UCSD-AML1 (cell line): ENCODE data around the gene MBLAC1.
A peak's percentile ranks its signal among the peaks of the same experiment; 100 is the strongest.

ENCODE experiments used
- DNase-seq: peaks from one replicate; lab custom pipeline; 2025; ENCODE audit not compliant: unreplicated experiment; lab: John Stamatoyannopoulos, UW

MBLAC1 gene

DNA sequence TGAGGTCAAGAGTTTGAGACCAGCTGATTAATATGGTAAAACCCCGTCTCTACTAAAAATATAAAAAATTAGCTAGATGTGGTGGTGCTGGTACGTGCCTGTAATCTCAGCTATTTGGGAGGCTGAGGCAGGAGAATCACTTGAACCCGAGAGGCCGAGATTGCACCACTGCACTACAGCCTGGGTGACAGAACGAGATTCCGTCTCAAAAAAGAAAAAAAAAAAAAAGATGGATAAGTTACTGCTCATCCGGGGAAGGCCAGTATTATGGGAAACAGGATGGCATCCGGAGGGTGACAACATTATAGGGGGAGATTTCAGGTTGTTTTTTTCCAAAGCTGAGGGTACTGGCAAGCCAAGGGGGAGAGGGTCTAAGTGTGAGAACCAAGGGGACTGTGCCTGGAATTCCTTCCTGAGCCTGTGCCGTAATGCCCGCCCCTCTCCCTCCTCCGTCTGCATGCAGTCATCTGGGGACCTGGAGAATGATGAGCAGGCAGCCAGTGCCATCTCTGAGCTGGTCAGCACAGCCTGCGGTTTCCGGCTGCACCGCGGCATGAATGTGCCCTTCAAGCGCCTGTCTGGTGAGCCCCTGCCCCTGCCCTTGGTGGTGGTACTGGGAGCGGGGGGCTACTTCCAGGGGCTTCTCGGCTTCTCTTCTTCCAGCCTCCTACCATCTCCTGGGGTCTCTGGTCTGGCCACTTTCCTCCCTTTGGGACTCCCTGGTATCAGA is 26.3 kb downstream of the MBLAC1 start:
- no peak for DNase-seq

DNA sequence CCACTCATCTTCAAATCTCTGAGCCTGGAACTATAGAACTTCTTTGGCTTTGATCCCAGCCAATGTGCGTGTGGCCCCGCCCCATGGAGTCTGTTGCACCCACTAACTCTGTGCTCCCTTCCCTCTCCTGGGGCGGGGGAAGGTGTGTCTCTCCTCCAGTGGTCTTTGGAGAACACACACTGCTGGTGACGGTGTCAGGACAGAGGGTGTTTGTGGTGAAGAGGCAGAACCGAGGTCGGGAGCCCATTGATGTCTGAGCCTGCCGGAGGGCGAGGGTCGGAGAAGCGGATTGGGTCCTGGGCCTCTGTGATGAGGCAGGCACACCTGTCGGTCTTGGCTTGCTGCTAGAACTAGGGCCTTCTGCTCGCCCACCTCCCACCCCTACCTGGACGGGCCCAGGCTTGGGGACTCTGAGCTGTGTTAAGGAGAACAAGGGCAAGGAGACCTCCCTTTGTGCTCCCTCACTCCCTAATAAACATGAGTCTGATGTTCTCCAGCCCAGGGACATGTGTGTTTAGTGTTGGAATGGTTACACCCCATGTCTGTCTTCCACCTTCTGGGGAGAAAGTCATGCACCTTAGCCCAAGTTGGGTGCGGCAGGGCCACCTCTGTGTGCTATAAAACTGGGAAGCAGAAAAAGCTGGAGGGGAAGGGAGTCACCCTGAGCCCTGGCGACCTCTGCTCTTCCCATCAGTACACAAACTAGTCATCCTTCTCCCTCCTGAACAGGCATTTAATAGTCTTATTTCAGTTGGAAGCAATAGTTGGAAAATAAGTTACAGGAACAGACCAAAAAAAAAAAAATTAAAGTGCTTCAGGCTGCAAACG is 27.2 kb downstream of the MBLAC1 start:
- no peak for DNase-seq

DNA sequence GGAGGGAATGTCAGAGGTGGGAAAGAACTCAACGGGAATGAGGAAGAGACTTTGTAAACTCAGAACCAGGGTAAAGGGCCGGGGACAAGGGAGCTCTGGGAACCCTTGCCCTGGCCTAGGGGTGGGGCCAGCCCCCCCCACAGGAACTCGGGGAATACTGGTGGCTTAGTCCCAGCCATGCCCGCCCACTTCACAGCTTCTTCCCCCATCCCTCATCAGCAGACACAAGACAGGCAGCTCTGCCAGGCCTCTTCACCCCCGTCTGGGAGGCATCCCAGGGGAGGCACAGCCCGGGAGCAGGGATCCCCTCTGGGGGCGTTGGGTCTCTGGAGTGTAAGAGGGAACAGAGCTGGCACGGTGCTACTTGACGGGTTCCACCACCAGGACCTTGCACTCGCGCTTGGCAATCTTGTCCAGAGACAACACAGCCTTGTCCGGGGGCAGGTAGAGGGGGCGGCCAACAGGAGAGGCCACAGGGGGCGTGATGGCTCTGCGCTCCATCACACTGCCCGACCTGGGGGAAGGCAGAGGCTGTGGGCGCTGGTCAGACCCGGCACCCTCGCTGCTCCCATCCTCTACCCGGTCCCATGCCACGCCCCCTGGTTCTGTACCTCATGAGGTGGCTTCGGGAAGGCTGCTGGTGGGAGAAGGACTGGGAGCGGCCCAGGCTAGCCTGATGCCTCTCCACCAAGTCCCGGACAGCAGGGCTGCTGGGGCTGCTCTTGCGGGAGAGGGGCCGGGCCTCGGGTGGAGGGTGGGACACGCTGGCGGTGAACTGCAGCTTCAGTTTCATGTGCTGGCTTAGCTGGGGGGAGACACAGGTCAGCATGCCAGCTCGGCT is 28.1 kb downstream of the MBLAC1 start:
- DNase-seq, result no peak

DNA sequence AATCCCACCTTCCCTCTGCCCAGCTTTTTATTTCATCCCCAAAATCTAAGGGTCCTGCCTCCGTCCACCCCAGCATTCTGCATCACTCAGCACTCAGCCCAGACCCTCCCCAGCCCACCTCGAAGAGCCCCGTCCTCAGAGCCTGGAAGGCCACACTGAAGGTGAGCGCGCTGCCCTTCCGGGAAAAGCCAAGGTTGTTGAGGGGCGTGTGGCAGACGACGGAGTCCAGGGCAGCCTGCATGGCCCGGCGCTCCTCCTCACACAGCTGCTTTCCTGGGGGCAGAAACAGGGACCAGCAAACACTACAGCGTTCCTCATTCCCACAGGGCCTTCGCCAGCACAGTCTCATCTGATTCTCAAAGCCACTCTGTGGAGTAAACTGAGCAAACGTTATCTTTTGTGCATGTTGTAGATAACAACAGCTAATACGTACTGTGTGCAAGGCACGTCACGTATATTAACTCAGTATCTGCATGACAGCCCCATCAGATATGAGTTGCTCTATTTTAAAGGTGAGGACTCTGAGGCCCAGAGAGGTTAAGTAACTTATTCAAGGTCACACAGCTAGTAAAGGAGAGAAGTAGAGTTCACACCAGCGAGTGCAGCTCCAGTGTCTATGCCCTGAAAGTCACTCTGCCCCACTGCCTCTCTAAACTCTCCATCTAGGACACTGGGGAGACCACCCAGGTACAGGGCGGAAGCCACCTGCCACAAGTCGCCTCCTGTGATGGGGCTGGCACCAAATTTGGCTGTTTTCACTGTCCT is 29.0 kb downstream of the MBLAC1 start:
- DNase-seq, result no peak

DNA sequence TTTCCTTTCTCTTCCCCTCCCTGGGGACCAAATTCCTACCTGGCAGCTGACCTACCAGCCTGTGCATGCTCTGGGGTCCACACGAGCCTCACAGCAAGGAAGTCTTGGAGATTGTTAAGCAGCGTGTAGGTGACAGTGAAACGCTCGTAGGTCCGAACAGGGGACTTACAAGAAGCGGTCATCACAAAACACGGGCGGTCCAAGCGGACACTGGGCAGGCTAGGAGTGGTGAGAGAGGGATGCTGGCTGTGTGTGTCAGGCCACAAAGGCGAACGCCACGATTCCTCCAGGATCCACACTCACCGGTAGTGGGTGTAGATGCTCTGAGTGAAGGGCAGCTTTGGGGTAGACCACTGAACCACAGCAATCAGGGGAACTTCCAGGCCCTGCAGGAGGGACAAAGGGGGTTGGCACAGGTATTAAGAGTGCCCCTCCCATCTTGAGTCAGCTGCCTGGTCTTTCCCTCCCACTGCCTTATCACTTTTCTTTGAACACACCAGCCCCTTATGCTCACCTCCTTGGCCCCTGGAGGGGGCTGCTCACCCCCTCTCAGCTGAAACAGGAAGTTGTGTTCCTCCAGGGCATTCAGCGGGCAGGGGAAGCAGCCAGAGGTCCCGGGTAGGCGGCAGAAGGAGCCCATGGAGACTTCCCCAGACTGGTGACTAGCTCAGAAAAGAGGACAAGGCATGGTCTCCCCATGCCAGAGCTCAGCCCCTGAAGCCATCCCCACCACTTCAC is 29.7 kb downstream of the MBLAC1 start:
- DNase-seq, result peak; percentile 11

DNA sequence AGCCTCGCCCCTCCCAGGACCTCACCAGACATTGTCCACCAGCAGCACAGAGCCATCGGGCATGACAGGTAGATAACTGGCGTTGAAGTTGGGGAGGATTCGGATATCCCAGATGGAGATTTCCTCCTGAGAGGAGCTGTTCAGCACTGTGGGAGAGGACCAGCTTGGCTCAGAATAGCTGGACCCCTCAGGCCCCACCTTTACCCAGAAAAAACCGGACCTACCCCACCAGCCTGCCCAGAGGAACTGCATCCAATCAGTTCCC is 30.2 kb downstream of the MBLAC1 start:
- DNase-seq, result no peak

DNA sequence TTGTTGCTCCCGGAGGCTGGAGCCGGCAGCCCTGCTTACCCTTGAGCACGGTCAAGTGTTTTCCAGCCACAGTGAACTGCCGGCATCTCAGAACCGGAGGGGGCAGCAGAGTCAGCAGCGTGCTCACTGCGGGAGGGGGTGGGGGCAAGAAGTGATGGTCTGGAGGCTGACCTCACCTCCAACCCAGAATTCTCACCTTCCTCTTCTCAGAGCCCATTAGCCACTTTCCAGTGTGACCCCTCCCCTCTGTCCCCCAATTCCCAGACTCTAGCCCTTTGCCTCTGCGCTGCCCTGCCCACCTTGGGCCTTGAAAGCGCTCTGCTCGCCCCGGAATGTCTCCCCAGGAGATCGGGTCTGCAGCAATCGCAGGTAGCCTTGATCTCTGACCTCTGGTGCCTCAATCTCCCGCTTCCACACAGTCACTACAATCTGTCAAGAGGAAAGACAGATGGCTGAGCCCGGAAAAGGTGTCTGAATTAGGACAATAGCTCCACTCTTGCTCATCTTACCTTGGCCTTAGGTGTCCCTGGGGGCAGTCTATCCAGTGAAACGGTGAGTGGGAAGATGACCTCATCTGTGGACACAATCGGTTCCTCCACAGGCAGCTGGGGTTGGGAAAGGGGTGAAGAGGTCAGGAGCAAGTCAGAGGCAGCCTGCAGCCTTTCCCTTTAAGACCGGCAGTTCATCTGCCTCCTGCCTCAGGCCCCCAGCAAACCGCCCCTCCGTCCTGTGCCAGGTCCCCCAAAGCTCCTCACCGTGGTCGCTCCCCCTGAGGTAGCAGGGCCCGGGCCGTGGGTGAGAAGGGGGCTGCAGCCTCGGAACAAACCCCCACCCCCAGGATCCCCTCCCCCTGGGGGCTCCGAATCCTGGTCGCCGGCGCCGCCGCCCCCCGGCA is 30.8 kb downstream of the MBLAC1 start:
- DNase-seq, result no peak

DNA sequence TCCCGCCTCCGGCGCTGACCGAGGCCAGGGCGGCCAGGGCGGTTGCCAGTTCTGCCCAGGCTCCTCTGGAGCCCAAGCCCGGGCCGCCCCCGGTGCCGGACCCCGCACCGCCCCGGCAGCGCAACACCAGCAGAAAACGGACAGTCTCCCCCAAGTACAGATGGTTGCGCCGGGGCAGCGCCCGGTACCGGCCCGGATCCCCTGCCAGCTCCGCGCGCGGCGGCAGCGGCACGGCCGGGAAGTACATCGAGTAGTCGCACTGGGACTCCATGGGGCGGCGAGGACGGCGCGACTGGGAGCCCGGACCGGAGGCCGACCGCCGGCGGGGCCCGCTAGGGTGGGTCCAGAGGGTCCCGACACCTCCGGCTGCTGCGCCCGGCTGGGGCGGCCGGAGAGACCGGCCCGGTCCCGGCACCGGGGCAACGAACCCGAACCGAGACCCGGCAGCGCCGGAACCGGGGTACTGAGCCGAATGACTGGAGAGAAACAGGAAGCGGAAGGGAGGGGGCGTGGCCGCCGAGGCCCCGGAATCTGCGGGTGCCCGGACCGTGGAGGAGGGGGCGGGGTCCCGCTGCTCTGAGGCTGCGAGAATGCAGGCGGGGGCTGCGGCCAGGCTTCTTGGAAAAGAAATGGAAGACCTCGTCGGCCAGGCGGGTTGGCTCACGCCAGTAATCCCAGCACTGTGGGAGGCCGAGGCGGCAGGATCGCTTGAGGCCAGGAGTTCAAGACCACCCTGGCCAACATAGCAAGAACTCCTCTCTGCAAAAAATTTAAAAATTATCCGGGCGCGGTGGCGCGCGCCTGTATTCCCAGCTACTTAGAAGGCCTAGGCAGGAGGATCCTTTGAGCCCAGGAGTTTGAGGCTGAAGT is 31.7 kb downstream of the MBLAC1 start, which contains the start of gene TRAPPC14:
TSS of gene TRAPPC14 (minus strand) at position 495 of the 870 bp plus-strand sequence. CDS start at position 271, 224 bp downstream.
- peak; percentile 86 for DNase-seq

DNA sequence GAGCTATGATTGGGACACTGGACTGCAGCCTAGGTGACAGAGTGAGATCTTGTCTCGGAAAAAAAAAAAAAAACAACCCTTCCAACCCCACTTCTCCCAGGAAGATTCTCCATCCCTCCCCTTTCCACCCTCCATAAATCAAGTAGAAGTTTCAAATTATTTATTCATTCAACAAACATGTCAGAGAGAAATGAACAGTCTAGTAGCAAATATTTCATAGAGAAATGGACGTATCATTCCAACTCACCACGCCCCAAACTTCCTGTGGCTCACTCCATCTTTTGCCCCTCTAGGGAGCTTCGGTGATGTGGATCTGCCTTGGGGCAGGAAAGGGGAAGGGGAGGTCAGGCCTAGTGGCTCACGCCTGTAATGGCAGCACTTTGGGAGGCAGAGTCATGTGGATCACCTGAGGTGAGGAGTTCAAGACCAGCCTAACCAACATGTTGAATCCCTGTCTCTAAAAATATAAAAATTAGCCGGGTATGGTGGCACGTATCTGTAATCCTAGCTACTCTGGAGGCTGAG is 32.4 kb downstream of the MBLAC1 start:
- DNase-seq, result no peak

DNA sequence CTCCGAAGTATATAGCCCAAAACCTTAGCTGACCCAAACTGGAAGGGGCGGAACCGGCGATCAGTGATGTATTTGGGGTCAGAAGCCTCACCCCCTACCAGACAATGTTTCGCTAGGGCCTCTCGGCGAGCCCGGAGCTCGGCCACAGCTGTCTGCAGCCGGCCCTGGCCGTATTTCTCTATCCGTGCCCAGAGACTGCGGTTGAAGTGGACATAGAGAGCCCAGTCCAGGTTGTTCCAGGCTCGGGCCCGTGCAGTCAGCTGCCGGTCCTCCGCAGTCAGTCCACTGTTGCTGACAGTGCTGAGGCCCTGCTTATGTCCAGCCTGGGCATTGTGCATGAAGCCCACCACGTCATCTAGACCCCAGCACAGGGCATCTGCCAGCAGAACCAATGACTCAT is 33.3 kb downstream of the MBLAC1 start:
- DNase-seq, result no peak

DNA sequence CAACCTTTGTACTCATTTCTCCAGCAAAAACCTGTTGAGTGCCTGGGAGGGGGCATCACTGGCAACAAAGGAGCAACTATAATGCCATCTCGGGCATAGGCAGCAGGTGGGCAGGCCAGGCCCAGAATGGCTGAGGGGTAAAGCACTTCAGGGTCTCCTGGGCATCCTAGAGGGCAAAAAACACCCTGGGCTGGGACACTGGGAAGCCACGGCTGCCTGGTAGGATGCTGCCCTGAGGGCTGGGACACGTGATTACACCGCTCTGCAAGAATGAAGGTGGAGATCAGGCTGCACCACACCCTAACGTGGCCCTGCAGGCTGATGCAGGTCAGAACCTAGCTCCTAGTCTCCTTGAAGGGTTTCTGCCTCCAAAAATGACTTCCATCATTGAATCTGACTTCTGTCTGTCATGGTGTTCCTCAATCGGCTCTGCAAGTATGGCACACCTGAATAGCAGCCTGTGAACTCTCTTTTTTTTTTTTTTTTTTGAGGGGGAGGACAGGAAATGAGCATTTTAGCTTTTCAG is 36.3 kb downstream of the MBLAC1 start:
- DNase-seq, result no peak

DNA sequence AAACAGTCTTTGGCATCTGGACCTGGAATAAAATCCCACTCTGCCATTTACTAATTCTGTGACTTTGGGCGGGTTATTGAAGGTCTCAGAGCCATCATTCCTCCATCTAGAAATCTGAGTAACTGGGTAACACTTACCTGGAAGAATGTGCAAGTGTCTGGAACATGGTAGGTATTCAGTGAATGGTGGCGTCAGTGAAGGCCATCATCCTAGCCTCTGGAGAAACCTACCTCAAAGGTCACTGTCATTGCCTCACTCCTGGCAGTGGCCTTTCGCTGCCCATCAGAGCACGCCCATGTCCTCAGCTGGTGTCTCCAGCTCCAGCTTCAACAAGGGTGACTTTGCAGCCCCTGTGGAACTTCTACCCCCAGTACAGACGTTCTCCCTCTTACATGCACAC is 37.1 kb downstream of the MBLAC1 start:
- no peak for DNase-seq

DNA sequence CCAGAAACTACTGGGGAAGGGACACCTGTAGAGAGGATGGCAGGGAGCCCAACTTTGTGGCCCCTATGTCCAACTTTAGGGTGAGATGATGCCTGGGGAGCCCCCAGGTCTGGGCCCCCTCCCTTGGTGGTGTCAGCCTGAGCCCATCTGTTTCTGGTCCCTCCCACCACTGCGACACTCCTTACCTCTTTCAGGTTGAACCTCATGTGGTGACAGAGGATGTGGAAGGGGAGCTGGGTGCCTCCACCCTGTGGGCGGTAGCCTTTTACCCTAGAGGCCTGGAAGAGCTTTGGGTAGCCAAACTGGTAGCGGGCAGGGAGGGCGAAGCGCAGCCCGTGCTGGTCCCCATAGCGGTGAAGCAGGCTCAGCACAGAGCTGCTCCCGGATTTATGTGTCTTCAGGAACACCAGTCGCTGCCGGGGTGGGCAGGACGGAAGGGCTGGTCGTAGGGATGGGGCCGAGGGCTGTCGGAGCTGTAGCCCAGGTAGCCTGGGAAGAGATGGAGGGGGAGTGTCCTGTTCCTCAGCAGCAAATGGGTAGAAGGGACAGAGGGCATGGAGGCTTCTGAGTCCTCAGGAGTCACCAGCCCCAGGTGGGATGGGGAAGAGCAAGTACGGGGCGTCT is 39.7 kb downstream of the MBLAC1 start:
- no peak for DNase-seq

DNA sequence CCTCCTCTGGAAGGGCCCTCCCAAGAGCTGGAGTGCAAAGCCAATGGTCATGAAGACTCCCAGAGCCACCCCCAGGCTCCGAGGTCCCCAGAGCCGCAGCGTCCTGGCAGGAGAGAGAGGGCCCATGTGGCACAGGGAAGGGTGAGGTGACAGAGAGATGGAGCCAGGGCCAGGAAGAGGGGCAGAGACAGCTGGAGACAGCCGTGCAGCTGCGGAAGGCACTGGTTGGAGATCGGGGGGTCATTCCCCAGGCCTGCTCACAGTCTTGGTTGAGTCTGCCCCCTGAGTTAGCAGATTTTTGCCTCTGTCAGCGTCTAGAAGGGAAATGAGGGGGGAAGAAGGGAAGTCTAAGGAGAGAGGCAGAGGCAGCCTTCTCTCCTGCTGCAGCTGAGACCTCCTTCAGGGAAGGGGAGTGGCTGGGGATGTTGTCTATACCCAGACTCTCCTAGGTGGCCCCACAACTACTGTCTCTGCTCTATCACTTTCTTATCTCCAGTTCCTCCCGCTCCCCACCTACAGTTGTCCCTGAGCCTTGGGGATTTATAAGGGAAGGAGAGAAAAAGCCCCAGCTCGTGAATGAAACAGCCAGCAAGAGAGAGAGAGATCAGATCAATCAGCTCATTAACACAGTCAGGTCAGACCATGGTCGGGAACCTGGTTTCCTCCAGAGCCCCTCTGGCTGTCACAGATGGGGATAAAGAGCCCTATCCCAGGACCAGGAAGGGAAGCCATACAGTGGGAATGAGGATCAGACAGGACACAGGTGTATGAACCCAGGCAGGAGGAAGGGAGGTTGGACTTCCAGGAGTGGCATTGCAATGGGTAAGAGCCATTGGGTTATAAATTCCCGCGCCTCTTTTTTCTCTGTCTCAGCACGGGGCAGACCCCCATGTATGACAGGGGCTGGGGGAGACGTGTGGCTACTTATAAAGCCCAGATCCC is 40.5 kb downstream of the MBLAC1 start:
- DNase-seq, result no peak

DNA sequence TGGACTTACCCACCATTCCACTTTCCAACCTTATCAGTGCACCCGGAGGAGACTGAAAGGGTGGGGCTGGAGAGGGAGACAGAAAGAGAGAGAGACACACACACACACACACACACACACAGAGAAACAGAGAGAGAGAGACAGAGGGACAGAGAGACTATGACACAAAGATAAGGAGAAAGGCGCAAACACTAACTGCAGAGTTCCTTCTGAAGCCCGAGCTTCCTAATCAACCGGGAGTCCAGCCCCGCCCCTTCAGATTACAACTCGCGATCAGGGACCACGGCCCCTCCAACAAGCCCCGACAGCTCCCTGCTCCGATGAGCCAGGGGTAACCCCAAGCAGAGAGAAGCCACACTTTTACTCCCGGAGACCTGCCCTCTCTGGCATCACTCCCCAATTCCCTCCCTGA is 41.2 kb downstream of the MBLAC1 start:
- no peak for DNase-seq

DNA sequence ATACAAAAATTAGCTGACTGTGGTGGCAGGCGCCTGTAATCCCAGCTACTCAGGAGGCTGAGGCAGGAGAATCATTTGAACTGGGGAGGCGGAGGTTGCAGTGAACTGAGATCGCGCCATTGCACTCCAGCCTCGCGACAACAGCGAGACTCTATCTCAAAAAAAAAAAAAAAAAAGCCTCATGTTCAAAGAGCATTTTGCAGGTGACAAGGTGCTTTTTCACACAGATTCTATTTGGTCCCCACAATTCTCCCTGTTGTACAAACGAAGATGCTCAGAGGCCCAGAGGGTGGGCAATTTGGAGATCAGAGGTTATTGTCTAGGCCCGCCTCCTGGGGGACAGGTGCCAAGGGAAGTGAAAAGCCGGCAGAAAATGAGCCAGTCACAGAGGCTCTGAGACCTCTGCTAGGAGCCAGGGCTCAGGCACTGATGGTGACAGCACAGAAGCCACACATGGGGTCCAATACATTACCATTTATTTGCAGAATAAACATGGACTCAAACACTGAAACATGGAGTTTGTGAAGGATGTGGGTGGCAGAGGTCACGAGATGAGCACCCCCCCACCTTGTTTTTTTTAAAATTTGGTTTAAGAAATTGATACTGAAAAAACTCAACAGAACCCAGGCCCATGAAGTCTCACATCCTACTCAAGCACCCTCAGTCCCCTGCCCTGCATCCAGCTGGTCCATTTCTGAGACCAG is 42.5 kb downstream of the MBLAC1 start:
- DNase-seq, result no peak
